GM12878 (cell line): ENCODE data around the gene ZNF880. TPM values are rescaled to one million over a fixed set of nuclear protein-coding genes. Genes with fewer than 3 reads are reported as not detected.

Experiments used
- ATF7 ChIP-seq: fragments of 450-650 bp; IDR thresholded peaks from 2 replicates; pipeline ENCODE4 v1.6.1; 2016; ENCODE audit warnings: low read depth, mild to moderate bottlenecking
- FOXK2 ChIP-seq: fragments of 450-650 bp; IDR thresholded peaks from 2 replicates; pipeline ENCODE4 v1.6.1; 2017; ENCODE audit warnings: mild to moderate bottlenecking, moderate library complexity
- GATAD2B ChIP-seq: fragments of 450-650 bp; conservative IDR thresholded peaks from 2 replicates; pipeline ENCODE4 v1.6.1; 2017; ENCODE audit warnings: low read depth, mild to moderate bottlenecking, moderate library complexity
- KLF5 ChIP-seq: fragments of 450-650 bp; IDR thresholded peaks from 2 replicates; pipeline ENCODE4 v1.6.1; 2014; ENCODE audit warnings: mild to moderate bottlenecking; ENCODE audit not compliant: partially characterized antibody
- LARP7 ChIP-seq: fragments of 450-650 bp; IDR thresholded peaks from 2 replicates; pipeline ENCODE4 v1.6.1; 2017; ENCODE audit warnings: mild to moderate bottlenecking
- MXI1 ChIP-seq: fragments of 150-350 bp; IDR thresholded peaks from 2 replicates; pipeline ENCODE4 v1.6.1; 2011; ENCODE audit warnings: low read depth, mild to moderate bottlenecking, inconsistent platforms, low read length, improper control_type of control experiment
- RUNX3 ChIP-seq: IDR thresholded peaks from 2 replicates; pipeline ENCODE4 v1.6.1; 2012; ENCODE audit warnings: low read length, inconsistent platforms
- YY1 ChIP-seq: IDR thresholded peaks from 2 replicates; pipeline ENCODE4 v1.6.1; 2011; ENCODE audit warnings: low read depth, mild to moderate bottlenecking, low read length
- polyA plus RNA-seq, 11 experiments: library from polyadenylated mRNA; depleted of rRNA in 4 of 11; unstranded in 6 of 11; stranded (reverse) in 5 of 11; fragments of >200 nt; fragmentation: Nextera tagmentation in 4 of 11; fragmentation: Illumina TruSeq in 1 of 11; extraction: Ambion mirVana in 4 of 11; extraction: Trizol in 1 of 11; gene quantifications; 1 replicate in 1 of 11; 2 replicates in 10 of 11; pipeline versions ENCODE4 v1.2.1 to v1.2.3, GENCODE V29; 2011 to 2016; ENCODE audit warnings: inconsistent platforms in 2 of 11, missing spikeins in 2 of 11, low read depth in 1 of 11
- total RNA-seq, 4 experiments: library from RNA; depleted of rRNA in 3 of 4; stranded (reverse); fragments of >200 nt in 3 of 4; fragmentation: Illumina TruSeq in 1 of 4; extraction: Trizol in 1 of 4; gene quantifications; 2 replicates each; pipeline versions ENCODE4 v1.2.1 to v1.2.3, GENCODE V29; 2013 to 2021
- TF ChIP-seq, protein P1 (sequence below): fragments of 450-650 bp; IDR thresholded peaks from 2 replicates; pipeline ENCODE4 v1.6.1; 2016; ENCODE audit warnings: mild to moderate bottlenecking, moderate library complexity, borderline replicate concordance
- TF ChIP-seq, protein P2 (sequence below): fragments of 450-650 bp; IDR thresholded peaks from 2 replicates; pipeline ENCODE4 v1.6.1; 2016; ENCODE audit warnings: mild to moderate bottlenecking
- TF ChIP-seq, protein P3 (sequence below), 3 experiments: IDR thresholded peaks in 2 of 3; conservative IDR thresholded peaks in 1 of 3; 2 replicates each; pipeline ENCODE4 v1.5.1; 2011; ENCODE audit warnings: low read depth in 3 of 3, low read length in 3 of 3, mild to moderate bottlenecking in 3 of 3, control low read depth in 2 of 3, moderate library complexity in 2 of 3, inconsistent platforms in 1 of 3, mixed read lengths in 1 of 3; ENCODE audit not compliant: control insufficient read depth in 2 of 3, insufficient read depth in 1 of 3; ENCODE audit errors: extremely low read depth in 1 of 3
- TF ChIP-seq, protein P4 (sequence below): fragments of 450-650 bp; IDR thresholded peaks from 2 replicates; pipeline ENCODE4 v1.6.1; 2018; ENCODE audit warnings: borderline replicate concordance, mild to moderate bottlenecking; ENCODE audit not compliant: partially characterized antibody
- TF ChIP-seq, protein P5 (sequence below): fragments of 450-650 bp; conservative IDR thresholded peaks from 2 replicates; pipeline ENCODE4 v1.6.1; 2017; ENCODE audit warnings: mild to moderate bottlenecking, moderate library complexity
- TF ChIP-seq, protein P6 (sequence below): IDR thresholded peaks from 2 replicates; pipeline ENCODE4 v1.6.1; 2011; ENCODE audit warnings: mild to moderate bottlenecking, low read depth, low read length, moderate library complexity; ENCODE audit not compliant: insufficient replicate concordance

The ZNF880 gene
- total and polyA plus RNA-seq, 10 of the 15 experiments (the other 5 are each of a cell fraction or from before 2014, with no cell fraction given), result 14.4 to 45.2 (median 21.9) TPM

DNA sequence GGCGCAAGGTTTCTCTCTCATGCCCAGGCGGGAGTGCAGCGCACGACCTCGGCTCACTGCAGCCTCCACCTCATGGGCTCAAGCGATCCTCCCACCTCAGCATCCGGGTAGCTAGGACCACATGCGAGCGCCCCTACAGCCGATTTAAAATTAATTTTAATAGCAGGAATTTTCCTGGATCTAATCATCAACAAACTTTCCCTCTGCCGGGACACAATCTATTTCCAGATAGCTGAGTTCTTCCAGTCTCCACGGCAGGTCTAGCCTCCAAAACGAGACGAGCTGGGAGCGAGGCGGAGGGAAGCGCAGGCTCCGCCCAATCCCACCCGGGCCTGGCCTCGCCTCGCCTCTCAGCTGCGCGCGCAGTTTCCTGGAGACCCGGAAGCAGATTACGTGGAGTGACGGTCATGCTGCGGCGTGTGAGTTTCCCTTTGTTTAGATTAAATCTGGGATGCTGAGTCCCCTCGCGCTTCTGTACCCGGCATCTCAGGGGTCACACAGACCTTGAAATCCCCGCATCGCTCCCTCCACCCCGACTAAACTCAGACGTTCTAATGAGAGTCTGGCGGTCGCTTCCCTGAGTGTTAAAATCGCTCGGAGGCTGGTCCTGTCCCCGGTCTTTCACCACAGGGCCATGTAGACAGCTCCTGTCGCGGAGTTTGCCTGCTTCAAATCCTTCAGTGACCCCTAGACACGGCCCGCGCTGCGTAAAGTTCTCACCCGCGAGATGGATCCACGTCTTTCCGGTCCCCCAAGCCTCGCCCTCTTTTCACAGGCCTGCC lies at the start of gene ZNF880 (continued):
- TF ChIP-seq, protein P1, sequence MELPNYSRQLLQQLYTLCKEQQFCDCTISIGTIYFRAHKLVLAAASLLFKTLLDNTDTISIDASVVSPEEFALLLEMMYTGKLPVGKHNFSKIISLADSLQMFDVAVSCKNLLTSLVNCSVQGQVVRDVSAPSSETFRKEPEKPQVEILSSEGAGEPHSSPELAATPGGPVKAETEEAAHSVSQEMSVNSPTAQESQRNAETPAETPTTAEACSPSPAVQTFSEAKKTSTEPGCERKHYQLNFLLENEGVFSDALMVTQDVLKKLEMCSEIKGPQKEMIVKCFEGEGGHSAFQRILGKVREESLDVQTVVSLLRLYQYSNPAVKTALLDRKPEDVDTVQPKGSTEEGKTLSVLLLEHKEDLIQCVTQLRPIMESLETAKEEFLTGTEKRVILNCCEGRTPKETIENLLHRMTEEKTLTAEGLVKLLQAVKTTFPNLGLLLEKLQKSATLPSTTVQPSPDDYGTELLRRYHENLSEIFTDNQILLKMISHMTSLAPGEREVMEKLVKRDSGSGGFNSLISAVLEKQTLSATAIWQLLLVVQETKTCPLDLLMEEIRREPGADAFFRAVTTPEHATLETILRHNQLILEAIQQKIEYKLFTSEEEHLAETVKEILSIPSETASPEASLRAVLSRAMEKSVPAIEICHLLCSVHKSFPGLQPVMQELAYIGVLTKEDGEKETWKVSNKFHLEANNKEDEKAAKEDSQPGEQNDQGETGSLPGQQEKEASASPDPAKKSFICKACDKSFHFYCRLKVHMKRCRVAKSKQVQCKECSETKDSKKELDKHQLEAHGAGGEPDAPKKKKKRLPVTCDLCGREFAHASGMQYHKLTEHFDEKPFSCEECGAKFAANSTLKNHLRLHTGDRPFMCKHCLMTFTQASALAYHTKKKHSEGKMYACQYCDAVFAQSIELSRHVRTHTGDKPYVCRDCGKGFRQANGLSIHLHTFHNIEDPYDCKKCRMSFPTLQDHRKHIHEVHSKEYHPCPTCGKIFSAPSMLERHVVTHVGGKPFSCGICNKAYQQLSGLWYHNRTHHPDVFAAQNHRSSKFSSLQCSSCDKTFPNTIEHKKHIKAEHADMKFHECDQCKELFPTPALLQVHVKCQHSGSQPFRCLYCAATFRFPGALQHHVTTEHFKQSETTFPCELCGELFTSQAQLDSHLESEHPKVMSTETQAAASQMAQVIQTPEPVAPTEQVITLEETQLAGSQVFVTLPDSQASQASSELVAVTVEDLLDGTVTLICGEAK, result peak; percentile 70; the same call in 1 of the 2 replicates
- TF ChIP-seq, protein P2, sequence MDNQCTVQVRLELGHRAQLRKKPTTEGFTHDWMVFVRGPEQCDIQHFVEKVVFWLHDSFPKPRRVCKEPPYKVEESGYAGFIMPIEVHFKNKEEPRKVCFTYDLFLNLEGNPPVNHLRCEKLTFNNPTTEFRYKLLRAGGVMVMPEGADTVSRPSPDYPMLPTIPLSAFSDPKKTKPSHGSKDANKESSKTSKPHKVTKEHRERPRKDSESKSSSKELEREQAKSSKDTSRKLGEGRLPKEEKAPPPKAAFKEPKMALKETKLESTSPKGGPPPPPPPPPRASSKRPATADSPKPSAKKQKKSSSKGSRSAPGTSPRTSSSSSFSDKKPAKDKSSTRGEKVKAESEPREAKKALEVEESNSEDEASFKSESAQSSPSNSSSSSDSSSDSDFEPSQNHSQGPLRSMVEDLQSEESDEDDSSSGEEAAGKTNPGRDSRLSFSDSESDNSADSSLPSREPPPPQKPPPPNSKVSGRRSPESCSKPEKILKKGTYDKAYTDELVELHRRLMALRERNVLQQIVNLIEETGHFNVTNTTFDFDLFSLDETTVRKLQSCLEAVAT, result no peak
- TF ChIP-seq, protein P3, sequence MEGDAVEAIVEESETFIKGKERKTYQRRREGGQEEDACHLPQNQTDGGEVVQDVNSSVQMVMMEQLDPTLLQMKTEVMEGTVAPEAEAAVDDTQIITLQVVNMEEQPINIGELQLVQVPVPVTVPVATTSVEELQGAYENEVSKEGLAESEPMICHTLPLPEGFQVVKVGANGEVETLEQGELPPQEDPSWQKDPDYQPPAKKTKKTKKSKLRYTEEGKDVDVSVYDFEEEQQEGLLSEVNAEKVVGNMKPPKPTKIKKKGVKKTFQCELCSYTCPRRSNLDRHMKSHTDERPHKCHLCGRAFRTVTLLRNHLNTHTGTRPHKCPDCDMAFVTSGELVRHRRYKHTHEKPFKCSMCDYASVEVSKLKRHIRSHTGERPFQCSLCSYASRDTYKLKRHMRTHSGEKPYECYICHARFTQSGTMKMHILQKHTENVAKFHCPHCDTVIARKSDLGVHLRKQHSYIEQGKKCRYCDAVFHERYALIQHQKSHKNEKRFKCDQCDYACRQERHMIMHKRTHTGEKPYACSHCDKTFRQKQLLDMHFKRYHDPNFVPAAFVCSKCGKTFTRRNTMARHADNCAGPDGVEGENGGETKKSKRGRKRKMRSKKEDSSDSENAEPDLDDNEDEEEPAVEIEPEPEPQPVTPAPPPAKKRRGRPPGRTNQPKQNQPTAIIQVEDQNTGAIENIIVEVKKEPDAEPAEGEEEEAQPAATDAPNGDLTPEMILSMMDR (IDR thresholded peaks at IDR 0.05 in 2 of 3, conservative IDR thresholded peaks at IDR 0.05 in 1 of 3; ENCODE audit: control insufficient read depth in 2 of 3, extremely low read depth in 1 of 3, insufficient read depth in 1 of 3, low read depth in 3 of 3, low read length in 3 of 3), result no peak
- TF ChIP-seq, protein P4, sequence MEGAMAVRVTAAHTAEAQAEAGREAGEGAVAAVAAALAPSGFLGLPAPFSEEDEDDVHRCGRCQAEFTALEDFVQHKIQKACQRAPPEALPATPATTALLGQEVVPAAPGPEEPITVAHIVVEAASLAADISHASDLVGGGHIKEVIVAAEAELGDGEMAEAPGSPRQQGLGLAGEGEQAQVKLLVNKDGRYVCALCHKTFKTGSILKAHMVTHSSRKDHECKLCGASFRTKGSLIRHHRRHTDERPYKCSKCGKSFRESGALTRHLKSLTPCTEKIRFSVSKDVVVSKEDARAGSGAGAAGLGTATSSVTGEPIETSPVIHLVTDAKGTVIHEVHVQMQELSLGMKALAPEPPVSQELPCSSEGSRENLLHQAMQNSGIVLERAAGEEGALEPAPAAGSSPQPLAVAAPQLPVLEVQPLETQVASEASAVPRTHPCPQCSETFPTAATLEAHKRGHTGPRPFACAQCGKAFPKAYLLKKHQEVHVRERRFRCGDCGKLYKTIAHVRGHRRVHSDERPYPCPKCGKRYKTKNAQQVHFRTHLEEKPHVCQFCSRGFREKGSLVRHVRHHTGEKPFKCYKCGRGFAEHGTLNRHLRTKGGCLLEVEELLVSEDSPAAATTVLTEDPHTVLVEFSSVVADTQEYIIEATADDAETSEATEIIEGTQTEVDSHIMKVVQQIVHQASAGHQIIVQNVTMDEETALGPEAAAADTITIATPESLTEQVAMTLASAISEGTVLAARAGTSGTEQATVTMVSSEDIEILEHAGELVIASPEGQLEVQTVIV, result no peak
- TF ChIP-seq YY1 (no peak), GATAD2B (no peak), ATF7 (no peak), RUNX3 (peak; percentile 25; the same call in 1 of the 2 replicates), MXI1 (no peak), FOXK2 (no peak), KLF5 (peak; percentile 26), LARP7 (no peak)
- TF ChIP-seq, protein P5, sequence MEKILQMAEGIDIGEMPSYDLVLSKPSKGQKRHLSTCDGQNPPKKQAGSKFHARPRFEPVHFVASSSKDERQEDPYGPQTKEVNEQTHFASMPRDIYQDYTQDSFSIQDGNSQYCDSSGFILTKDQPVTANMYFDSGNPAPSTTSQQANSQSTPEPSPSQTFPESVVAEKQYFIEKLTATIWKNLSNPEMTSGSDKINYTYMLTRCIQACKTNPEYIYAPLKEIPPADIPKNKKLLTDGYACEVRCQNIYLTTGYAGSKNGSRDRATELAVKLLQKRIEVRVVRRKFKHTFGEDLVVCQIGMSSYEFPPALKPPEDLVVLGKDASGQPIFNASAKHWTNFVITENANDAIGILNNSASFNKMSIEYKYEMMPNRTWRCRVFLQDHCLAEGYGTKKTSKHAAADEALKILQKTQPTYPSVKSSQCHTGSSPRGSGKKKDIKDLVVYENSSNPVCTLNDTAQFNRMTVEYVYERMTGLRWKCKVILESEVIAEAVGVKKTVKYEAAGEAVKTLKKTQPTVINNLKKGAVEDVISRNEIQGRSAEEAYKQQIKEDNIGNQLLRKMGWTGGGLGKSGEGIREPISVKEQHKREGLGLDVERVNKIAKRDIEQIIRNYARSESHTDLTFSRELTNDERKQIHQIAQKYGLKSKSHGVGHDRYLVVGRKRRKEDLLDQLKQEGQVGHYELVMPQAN, result no peak; the same call in 1 of the 2 replicates
- TF ChIP-seq, protein P6, sequence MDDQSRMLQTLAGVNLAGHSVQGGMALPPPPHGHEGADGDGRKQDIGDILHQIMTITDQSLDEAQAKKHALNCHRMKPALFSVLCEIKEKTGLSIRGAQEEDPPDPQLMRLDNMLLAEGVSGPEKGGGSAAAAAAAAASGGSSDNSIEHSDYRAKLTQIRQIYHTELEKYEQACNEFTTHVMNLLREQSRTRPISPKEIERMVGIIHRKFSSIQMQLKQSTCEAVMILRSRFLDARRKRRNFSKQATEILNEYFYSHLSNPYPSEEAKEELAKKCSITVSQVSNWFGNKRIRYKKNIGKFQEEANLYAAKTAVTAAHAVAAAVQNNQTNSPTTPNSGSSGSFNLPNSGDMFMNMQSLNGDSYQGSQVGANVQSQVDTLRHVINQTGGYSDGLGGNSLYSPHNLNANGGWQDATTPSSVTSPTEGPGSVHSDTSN, result no peak
